ENCODE data around the gene SMG5.

GRCh38 chr1:156212833-156213643 lies 69.6 kb downstream of the SMG5 start, which contains the start of gene PMF1:
- TF ChIP-seq CTCF (conservative IDR thresholded peaks at IDR 0.05; ENCODE audit: low read length) = no peak
- no peak for TF ChIP-seq EZH2phosphoT487 (IDR thresholded peaks at IDR 0.05; ENCODE audit: borderline replicate concordance, low read depth, low read length)
